ENCODE data around the gene COL15A1. TPM values are rescaled to one million over a fixed set of nuclear protein-coding genes. Genes with fewer than 3 reads are reported as not detected.

Gene COL15A1
- total RNA-seq, 1 donor from 2014 or later: 15.0 TPM

DNA sequence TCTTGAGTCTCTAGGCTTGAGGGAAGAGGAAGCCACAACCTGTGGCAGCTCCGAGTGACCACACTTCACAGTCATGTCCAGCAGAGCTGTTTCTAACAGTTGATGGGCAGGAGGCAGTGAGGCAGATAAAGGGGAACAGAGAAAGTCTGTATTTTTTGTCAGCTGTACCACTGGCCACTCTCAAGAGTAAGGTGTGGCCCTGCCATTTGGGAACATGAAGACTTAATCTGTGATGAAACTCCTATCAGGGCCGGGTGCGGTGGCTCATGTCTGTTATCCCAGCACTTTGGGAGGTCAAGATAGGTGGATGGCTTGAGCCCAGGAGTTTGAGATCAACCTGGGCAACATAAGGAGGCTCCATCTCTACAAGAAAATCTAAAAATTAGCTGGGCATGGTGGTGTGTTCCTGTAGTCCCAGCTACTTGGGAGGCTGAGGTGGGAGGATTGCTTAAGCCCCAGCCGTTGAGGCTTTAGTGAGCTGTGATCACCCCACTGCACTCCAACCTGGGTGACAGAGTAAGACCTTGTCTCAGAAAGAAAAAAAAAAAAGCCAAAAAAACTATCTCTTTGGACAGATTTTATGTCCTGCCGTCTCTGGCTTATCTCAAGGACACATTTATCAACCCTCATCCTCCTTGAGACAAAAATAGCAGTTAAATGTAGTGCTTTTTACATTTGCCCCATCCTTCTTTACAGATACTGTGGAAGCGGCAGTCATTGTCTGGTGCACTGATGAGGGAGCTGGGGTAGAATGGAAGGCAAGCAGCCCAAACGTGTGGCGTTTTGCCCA lies 11.9 kb upstream of the COL15A1 start:
- no peak overlapping the region for H3K27ac ChIP-seq
- no peak overlapping the region for H3K4me3 ChIP-seq
- H3K9me3 ChIP-seq: no peaks in the 10 kb centered on the region
- no peaks in the 10 kb centered on the region for H3K4me1 ChIP-seq
- TF ChIP-seq POLR2A (IDR thresholded peaks at IDR 0.05): no peak
- TF ChIP-seq, protein P1, sequence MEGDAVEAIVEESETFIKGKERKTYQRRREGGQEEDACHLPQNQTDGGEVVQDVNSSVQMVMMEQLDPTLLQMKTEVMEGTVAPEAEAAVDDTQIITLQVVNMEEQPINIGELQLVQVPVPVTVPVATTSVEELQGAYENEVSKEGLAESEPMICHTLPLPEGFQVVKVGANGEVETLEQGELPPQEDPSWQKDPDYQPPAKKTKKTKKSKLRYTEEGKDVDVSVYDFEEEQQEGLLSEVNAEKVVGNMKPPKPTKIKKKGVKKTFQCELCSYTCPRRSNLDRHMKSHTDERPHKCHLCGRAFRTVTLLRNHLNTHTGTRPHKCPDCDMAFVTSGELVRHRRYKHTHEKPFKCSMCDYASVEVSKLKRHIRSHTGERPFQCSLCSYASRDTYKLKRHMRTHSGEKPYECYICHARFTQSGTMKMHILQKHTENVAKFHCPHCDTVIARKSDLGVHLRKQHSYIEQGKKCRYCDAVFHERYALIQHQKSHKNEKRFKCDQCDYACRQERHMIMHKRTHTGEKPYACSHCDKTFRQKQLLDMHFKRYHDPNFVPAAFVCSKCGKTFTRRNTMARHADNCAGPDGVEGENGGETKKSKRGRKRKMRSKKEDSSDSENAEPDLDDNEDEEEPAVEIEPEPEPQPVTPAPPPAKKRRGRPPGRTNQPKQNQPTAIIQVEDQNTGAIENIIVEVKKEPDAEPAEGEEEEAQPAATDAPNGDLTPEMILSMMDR (IDR thresholded peaks at IDR 0.05): no peak
- TF ChIP-seq POLR2AphosphoS5 (IDR thresholded peaks at IDR 0.05; ENCODE audit: insufficient read depth in 1 of 2, low read depth in 1 of 2): no peak
- intact Hi-C loops (cut with DNase I): no loop called here
- DNase-seq (ENCODE audit: extremely low spot score in 2 of 2): no peak
- H3K36me3 ChIP-seq: no peaks in the 10 kb centered on the region
- H3K27me3 ChIP-seq: no peaks in the 10 kb centered on the region

DNA sequence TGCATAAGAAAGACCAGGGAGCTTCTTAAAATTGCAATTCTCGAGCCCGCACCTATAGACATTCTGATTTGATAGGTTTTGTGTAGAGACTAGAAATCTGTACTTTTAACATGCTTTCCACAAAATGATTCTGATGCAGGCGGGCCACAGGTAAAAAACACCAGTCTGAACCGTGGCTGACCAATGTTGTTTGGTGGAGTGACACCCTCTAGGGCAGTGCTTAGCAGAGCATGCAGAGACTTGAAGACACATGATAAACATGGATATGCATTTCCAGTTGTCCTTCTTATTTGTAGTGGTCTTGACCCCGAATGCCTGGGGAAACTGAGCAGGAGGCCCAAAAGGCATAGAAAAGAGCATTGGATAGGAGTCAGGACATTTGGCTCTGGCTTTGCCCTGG lies 10.5 kb upstream of the COL15A1 start:
- H3K36me3 ChIP-seq: no peaks in the 10 kb centered on the region
- intact Hi-C loops (cut with DNase I): no loop called here
- no peak for TF ChIP-seq POLR2AphosphoS5 (IDR thresholded peaks at IDR 0.05; ENCODE audit: insufficient read depth in 1 of 2, low read depth in 1 of 2)
- no peak for TF ChIP-seq POLR2A (IDR thresholded peaks at IDR 0.05)
- TF ChIP-seq, protein P1 (IDR thresholded peaks at IDR 0.05): no peak

DNA sequence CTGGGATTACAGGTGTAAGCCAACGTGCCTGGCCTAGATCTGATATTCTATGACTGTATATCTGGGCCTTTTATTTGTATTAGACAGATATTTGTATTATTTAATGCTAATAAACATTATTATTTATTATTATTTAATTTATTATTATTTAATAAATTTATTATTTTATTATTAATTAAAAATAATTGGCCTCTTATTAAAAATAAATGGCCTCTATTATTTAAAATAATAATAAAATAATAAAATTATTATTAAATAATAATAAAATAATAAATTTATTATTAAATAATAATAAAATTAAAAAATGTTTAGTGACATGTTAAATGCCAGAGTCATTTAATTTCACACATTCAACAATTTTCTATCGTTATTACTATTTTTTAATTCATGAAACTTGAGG lies 9.8 kb upstream of the COL15A1 start:
- TF ChIP-seq POLR2AphosphoS5 (IDR thresholded peaks at IDR 0.05; ENCODE audit: insufficient read depth in 1 of 2, low read depth in 1 of 2): no peak
- TF ChIP-seq POLR2A (IDR thresholded peaks at IDR 0.05): no peak
- TF ChIP-seq, protein P1 (IDR thresholded peaks at IDR 0.05): no peak
- Histone ChIP-seq H3K9me3 (no peaks in the 10 kb centered on the region), H3K27me3 (no peaks in the 10 kb centered on the region), H3K36me3 (no peaks in the 10 kb centered on the region), H3K27ac (no peak overlapping the region), H3K4me1 (no peaks in the 10 kb centered on the region), H3K4me3 (no peak overlapping the region)
- DNase-seq (ENCODE audit: extremely low spot score in 2 of 2): no peak
- intact Hi-C loops (cut with DNase I): no loop called here

More for the DNA sequence above, 10.5 kb upstream of the COL15A1 start:
- Histone ChIP-seq H3K27ac (no peak overlapping the region), H3K4me1 (no peaks in the 10 kb centered on the region), H3K4me3 (no peak overlapping the region), H3K27me3 (no peaks in the 10 kb centered on the region), H3K9me3 (no peaks in the 10 kb centered on the region)
- no peak for DNase-seq (ENCODE audit: extremely low spot score in 2 of 2)

DNA sequence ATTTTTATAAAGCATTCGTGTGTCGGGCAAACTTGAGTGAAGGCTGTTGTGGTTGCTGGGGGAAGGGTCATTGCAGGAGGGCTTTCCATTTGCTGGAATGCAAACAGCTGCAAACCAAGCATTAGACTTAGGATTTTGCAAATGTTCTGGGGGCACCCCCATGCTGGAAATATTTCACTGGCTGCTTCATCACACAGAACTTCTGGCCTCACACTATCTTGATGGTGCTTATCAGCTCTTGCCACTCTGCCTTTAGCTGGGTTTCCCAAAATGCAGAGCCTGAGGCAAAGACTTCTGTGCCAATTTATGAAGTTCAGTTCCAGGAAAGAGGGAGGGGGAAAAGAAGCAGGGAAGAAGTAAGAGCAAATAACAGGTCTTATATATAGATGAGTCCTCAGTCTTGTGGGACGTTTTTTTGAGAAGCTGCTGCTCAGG lies 8.6 kb upstream of the COL15A1 start:
- no peaks in the 10 kb centered on the region for H3K36me3 ChIP-seq
- TF ChIP-seq POLR2AphosphoS5 (IDR thresholded peaks at IDR 0.05; ENCODE audit: insufficient read depth in 1 of 2, low read depth in 1 of 2) (no peak), POLR2A (IDR thresholded peaks at IDR 0.05) (no peak)
- TF ChIP-seq, protein P1 (IDR thresholded peaks at IDR 0.05): no peak

DNA sequence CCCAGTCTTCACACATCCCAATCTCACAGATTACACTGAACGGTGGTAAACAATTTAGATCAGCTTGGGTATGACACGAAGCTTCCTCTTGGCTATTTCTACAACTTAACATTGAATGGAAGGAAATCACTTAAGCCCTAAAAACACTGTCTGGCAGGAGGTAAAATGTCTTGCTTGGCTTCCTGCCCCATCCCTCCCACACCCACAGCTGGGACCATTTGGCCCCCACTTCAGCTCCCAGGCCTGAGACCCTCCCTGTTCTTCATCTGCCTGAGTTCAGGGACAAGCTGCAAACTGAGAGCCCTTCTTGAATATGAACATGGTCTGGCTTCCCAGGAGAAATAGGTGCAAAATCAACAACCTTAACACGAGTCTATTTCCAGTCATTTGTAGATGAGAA lies 3.4 kb upstream of the COL15A1 start:
- DNase-seq (ENCODE audit: extremely low spot score in 2 of 2): no peak
- intact Hi-C loops (cut with DNase I): no loop called here
- Histone ChIP-seq H3K4me1 (peaks cover 8% of the 10 kb centered on the region), H3K27ac (no peak overlapping the region), H3K36me3 (no peaks in the 10 kb centered on the region), H3K4me3 (no peak overlapping the region), H3K27me3 (no peaks in the 10 kb centered on the region), H3K9me3 (no peaks in the 10 kb centered on the region)
- no peak for TF ChIP-seq POLR2A (IDR thresholded peaks at IDR 0.05)
- no peak for TF ChIP-seq POLR2AphosphoS5 (IDR thresholded peaks at IDR 0.05; ENCODE audit: insufficient read depth in 1 of 2, low read depth in 1 of 2)
- TF ChIP-seq, protein P1 (IDR thresholded peaks at IDR 0.05): no peak

More for the DNA sequence above, 8.6 kb upstream of the COL15A1 start:
- Histone ChIP-seq H3K4me1 (no peaks in the 10 kb centered on the region), H3K4me3 (no peak overlapping the region), H3K27ac (no peak overlapping the region), H3K9me3 (no peaks in the 10 kb centered on the region), H3K27me3 (no peaks in the 10 kb centered on the region)
- intact Hi-C loops (cut with DNase I): no loop called here
- DNase-seq (ENCODE audit: extremely low spot score in 2 of 2): no peak
